WTC11 (cell line): ENCODE results near the gene FYN.

Source experiments
- CREB1 ChIP-seq: sonication (generic); formaldehyde crosslinking; IDR thresholded peaks from 2 replicates; pipeline ENCODE4 v1.8.0; 2023; ENCODE audit warnings: mild to moderate bottlenecking, missing genetic modification reagents
- ETV6 ChIP-seq: sonication (generic); formaldehyde crosslinking; IDR thresholded peaks from 2 replicates; pipeline ENCODE4 v1.8.1; 2022; ENCODE audit warnings: mild to moderate bottlenecking, missing genetic modification reagents
- NR3C1 ChIP-seq: sonication (generic); formaldehyde crosslinking; conservative IDR thresholded peaks from 2 replicates; pipeline ENCODE4 v1.8.1; 2023; ENCODE audit warnings: low read depth, mild to moderate bottlenecking, missing genetic modification reagents
- TCF7 ChIP-seq: sonication (generic); formaldehyde crosslinking; IDR thresholded peaks from 2 replicates; pipeline ENCODE4 v1.8.0; 2022; ENCODE audit warnings: mild to moderate bottlenecking, low read depth, missing genetic modification reagents, moderate library complexity
- ZBTB21 ChIP-seq: sonication (generic); formaldehyde crosslinking; IDR thresholded peaks from 2 replicates; pipeline ENCODE4 v1.8.1; 2023; ENCODE audit warnings: mild to moderate bottlenecking, missing genetic modification reagents, borderline replicate concordance
- ZNF423 ChIP-seq: fragments of 250-450 bp; sonication (Bioruptor Pico); IDR thresholded peaks from 2 replicates; pipeline ENCODE4 v2.1.2; 2022; ENCODE audit warnings: mild to moderate bottlenecking, moderate library complexity
- TF ChIP-seq, protein P1 (sequence below): sonication (generic); formaldehyde crosslinking; IDR thresholded peaks from 2 replicates; pipeline ENCODE4 v1.8.1; 2023; ENCODE audit warnings: mild to moderate bottlenecking, missing genetic modification reagents, borderline replicate concordance
- TF ChIP-seq, protein P2 (sequence below): fragments of 200-600 bp; IDR thresholded peaks from 2 replicates; pipeline ENCODE4 v1.8.0; 2022; ENCODE audit warnings: antibody characterized with exemption
- TF ChIP-seq, protein P3 (sequence below): sonication (generic); formaldehyde crosslinking; IDR thresholded peaks from 2 replicates; pipeline ENCODE4 v1.8.1; 2023; ENCODE audit warnings: mild to moderate bottlenecking, missing genetic modification reagents, moderate library complexity
- TF ChIP-seq, protein P4 (sequence below): sonication (generic); formaldehyde crosslinking; IDR thresholded peaks from 2 replicates; pipeline ENCODE4 v1.8.0; 2023; ENCODE audit warnings: missing genetic modification reagents, mild to moderate bottlenecking, borderline replicate concordance
- TF ChIP-seq, protein P5 (sequence below): sonication (generic); formaldehyde crosslinking; IDR thresholded peaks from 2 replicates; pipeline ENCODE4 v1.8.0; 2022; ENCODE audit warnings: mild to moderate bottlenecking, missing genetic modification reagents
- TF ChIP-seq, protein P6 (sequence below): sonication (generic); formaldehyde crosslinking; conservative IDR thresholded peaks from 2 replicates; pipeline ENCODE4 v1.8.1; 2022; ENCODE audit warnings: mild to moderate bottlenecking, missing genetic modification reagents
- TF ChIP-seq, protein P7 (sequence below): fragments of 250-450 bp; sonication (Bioruptor Pico); IDR thresholded peaks from 2 replicates; pipeline ENCODE4 v1.9.0; 2021; ENCODE audit warnings: mild to moderate bottlenecking

DNA sequence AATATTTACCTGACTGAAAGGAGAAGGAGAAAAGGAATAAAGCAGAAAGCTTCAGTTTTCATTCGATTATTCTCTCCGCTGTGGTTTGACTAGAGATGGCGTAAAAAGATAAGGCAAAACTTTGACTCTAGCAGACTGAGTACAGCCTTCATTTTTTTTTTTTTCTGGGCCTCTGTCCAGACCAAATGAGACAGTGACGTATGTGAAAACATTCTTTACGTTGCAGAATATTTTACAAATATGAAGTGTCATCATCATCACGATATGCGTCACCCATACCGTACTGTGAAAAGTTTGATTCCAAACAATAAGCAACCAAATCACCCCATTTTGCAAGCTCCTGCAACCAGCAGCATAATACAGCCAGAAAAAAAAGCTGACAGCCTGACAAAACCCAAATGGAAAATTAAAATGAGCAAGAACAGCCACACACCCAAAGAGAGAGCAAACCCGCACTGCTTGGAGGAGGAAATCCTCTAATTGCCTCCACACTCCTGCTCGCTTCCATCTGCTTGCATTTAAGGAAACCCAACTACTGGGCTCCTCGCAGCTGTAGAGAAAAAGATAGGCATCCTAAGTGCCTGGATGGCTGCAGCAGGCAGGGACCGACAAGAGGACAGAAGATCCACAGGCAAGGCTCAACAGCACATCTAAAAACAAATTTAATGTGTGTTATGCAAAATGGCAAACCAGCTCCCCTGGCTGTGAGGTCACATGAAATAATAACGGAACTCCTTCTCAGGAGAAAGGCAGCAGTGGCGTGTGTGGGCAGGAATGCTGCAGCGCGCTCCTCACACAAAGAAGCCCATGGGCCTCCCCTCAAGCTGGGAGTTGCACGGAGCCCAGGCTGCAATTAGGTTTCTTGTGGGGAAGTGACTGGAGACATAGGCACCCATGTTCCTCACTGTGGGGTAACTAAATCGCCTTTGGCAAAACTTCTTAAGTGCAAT lies 113.1 kb downstream of the FYN start:
- TF ChIP-seq, protein P1, sequence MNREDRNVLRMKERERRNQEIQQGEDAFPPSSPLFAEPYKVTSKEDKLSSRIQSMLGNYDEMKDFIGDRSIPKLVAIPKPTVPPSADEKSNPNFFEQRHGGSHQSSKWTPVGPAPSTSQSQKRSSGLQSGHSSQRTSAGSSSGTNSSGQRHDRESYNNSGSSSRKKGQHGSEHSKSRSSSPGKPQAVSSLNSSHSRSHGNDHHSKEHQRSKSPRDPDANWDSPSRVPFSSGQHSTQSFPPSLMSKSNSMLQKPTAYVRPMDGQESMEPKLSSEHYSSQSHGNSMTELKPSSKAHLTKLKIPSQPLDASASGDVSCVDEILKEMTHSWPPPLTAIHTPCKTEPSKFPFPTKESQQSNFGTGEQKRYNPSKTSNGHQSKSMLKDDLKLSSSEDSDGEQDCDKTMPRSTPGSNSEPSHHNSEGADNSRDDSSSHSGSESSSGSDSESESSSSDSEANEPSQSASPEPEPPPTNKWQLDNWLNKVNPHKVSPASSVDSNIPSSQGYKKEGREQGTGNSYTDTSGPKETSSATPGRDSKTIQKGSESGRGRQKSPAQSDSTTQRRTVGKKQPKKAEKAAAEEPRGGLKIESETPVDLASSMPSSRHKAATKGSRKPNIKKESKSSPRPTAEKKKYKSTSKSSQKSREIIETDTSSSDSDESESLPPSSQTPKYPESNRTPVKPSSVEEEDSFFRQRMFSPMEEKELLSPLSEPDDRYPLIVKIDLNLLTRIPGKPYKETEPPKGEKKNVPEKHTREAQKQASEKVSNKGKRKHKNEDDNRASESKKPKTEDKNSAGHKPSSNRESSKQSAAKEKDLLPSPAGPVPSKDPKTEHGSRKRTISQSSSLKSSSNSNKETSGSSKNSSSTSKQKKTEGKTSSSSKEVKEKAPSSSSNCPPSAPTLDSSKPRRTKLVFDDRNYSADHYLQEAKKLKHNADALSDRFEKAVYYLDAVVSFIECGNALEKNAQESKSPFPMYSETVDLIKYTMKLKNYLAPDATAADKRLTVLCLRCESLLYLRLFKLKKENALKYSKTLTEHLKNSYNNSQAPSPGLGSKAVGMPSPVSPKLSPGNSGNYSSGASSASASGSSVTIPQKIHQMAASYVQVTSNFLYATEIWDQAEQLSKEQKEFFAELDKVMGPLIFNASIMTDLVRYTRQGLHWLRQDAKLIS (CRISPR knock-in tag): no peak
- TF ChIP-seq, protein P2, sequence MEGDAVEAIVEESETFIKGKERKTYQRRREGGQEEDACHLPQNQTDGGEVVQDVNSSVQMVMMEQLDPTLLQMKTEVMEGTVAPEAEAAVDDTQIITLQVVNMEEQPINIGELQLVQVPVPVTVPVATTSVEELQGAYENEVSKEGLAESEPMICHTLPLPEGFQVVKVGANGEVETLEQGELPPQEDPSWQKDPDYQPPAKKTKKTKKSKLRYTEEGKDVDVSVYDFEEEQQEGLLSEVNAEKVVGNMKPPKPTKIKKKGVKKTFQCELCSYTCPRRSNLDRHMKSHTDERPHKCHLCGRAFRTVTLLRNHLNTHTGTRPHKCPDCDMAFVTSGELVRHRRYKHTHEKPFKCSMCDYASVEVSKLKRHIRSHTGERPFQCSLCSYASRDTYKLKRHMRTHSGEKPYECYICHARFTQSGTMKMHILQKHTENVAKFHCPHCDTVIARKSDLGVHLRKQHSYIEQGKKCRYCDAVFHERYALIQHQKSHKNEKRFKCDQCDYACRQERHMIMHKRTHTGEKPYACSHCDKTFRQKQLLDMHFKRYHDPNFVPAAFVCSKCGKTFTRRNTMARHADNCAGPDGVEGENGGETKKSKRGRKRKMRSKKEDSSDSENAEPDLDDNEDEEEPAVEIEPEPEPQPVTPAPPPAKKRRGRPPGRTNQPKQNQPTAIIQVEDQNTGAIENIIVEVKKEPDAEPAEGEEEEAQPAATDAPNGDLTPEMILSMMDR: no peak
- no peak for TF ChIP-seq ETV6 (CRISPR knock-in tag)
- no peak for TF ChIP-seq CREB1 (CRISPR knock-in tag)
- TF ChIP-seq, protein P3, sequence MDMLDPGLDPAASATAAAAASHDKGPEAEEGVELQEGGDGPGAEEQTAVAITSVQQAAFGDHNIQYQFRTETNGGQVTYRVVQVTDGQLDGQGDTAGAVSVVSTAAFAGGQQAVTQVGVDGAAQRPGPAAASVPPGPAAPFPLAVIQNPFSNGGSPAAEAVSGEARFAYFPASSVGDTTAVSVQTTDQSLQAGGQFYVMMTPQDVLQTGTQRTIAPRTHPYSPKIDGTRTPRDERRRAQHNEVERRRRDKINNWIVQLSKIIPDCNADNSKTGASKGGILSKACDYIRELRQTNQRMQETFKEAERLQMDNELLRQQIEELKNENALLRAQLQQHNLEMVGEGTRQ: no peak
- TF ChIP-seq, protein P4, sequence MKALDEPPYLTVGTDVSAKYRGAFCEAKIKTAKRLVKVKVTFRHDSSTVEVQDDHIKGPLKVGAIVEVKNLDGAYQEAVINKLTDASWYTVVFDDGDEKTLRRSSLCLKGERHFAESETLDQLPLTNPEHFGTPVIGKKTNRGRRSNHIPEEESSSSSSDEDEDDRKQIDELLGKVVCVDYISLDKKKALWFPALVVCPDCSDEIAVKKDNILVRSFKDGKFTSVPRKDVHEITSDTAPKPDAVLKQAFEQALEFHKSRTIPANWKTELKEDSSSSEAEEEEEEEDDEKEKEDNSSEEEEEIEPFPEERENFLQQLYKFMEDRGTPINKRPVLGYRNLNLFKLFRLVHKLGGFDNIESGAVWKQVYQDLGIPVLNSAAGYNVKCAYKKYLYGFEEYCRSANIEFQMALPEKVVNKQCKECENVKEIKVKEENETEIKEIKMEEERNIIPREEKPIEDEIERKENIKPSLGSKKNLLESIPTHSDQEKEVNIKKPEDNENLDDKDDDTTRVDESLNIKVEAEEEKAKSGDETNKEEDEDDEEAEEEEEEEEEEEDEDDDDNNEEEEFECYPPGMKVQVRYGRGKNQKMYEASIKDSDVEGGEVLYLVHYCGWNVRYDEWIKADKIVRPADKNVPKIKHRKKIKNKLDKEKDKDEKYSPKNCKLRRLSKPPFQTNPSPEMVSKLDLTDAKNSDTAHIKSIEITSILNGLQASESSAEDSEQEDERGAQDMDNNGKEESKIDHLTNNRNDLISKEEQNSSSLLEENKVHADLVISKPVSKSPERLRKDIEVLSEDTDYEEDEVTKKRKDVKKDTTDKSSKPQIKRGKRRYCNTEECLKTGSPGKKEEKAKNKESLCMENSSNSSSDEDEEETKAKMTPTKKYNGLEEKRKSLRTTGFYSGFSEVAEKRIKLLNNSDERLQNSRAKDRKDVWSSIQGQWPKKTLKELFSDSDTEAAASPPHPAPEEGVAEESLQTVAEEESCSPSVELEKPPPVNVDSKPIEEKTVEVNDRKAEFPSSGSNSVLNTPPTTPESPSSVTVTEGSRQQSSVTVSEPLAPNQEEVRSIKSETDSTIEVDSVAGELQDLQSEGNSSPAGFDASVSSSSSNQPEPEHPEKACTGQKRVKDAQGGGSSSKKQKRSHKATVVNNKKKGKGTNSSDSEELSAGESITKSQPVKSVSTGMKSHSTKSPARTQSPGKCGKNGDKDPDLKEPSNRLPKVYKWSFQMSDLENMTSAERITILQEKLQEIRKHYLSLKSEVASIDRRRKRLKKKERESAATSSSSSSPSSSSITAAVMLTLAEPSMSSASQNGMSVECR (CRISPR knock-in tag): no peak
- TF ChIP-seq, protein P5, sequence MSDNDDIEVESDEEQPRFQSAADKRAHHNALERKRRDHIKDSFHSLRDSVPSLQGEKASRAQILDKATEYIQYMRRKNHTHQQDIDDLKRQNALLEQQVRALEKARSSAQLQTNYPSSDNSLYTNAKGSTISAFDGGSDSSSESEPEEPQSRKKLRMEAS (CRISPR knock-in tag): no peak
- no peak for TF ChIP-seq NR3C1 (CRISPR knock-in tag)
- TF ChIP-seq ZBTB21: no peak
- TF ChIP-seq, protein P6, sequence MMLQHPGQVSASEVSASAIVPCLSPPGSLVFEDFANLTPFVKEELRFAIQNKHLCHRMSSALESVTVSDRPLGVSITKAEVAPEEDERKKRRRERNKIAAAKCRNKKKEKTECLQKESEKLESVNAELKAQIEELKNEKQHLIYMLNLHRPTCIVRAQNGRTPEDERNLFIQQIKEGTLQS (CRISPR knock-in tag): no peak
- no peak for TF ChIP-seq TCF7 (CRISPR knock-in tag)
- no peak for TF ChIP-seq ZNF423 (CRISPR knock-in tag)
- TF ChIP-seq, protein P7, sequence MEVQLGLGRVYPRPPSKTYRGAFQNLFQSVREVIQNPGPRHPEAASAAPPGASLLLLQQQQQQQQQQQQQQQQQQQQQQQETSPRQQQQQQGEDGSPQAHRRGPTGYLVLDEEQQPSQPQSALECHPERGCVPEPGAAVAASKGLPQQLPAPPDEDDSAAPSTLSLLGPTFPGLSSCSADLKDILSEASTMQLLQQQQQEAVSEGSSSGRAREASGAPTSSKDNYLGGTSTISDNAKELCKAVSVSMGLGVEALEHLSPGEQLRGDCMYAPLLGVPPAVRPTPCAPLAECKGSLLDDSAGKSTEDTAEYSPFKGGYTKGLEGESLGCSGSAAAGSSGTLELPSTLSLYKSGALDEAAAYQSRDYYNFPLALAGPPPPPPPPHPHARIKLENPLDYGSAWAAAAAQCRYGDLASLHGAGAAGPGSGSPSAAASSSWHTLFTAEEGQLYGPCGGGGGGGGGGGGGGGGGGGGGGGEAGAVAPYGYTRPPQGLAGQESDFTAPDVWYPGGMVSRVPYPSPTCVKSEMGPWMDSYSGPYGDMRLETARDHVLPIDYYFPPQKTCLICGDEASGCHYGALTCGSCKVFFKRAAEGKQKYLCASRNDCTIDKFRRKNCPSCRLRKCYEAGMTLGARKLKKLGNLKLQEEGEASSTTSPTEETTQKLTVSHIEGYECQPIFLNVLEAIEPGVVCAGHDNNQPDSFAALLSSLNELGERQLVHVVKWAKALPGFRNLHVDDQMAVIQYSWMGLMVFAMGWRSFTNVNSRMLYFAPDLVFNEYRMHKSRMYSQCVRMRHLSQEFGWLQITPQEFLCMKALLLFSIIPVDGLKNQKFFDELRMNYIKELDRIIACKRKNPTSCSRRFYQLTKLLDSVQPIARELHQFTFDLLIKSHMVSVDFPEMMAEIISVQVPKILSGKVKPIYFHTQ: no peak
